GM21360 (cell line): ENCODE measurements around the gene CAMK4.
"Not testable (repeated sequence)": the region's sequence is repeated elsewhere in the genome, so short reads cannot be mapped to it uniquely, and the experiment has no call there.

Source experiments
- ATAC-seq: cut with Tn5 transposase; IDR thresholded peaks from one replicate; pipeline ENCODE4 v1.9.1; 2021; ENCODE audit warnings: mild to moderate bottlenecking, moderate library complexity; ENCODE audit not compliant: unreplicated experiment

Gene CAMK4

DNA sequence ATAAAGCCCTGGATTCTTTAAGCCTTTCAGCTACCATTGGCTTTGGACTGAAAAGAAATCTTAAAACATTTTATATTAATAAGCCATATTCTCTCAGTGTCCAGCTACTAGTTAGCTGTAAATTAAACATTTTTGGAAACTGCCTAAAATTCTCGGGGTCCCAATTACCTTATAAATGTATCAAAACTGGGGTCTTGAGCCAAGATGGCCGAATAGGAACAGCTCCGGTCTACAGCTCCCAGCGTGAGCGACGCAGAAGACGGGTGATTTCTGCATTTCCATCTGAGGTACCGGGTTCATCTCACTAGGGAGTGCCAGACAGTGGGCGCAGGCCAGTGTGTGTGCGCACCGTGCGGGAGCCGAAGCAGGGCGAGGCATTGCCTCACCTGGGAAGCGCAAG lies 77.9 kb downstream of the CAMK4 start:
- not testable (repeated sequence) for ATAC-seq

DNA sequence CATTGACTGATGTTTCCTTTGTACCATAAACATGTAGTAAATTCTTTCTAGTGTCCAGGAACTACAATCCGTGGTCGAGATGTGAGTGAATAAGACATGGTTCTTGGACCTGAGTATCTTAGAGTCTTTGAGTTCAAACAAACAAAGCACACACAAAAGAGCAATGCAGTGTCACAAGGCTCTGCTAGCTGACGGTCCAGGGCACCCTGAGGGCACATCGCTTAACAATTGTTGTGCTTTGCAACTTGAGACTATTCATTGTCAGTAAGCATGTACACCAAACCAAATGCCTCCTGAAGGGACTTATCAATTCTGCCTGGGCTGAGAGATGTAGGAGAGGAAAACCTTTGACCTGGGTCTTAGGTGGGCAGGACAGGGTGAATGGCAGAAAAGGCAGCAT lies 84.8 kb downstream of the CAMK4 start:
- ATAC-seq, result no peak

DNA sequence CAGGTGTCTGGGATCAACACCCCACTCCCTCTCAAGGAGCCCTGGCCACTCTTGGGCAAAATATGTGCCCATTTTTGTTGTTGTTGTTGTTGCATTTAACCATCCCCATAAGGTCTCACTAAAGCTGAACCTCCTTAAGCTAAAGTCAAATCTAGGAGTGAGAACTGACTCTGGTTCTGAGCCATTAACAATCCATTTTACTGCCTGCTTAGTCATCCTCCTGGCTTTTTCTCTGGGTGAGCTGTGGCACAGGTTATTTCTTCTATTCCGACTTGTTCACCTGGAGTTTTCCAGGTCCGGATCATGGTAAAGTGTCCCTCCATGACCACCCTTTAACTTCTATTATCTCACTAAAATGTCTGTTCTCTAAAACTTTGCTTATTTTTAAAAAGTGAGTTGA lies 85.2 kb downstream of the CAMK4 start:
- no peak for ATAC-seq

DNA sequence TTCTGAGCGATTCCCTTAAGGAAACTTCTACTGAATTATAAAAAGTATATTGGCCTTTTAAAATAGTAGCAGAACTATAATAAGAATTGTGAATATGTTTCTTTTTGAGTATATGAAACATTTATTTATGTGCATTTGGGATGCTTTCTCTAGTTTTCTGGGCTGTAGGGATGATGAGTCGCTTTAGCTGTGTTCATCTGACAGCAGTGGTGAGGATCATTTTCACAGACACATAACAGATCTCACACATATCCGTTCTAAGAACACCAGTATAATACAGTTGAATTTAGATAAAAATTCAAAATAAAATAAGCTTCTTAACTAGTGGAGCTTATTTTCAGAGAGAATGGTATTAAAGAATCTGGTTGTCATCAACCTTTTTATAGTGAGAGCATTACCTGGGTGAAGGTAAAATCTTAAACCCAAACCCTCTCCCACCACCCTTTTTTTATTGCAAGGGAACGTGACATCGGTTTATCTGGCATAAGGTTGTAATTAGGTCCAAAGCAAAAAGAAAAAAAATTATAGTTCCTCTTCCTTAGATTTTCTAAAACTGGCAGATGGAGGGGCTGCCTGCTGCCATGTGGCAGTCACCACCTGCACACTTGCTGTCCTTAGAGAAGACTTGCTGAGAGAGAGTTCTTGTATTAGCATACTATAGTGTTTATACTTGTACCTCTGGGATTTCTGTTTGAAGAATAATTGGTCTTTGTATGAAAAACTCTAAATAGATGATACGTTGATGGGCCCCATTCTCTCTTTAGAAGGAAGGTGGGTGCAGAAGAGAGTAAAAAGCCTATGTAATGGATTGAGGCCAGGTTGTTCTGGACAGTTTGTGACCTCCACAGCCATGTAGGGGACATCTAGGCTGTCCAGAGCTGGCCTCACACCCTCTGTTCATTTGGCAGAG lies 86.8 kb downstream of the CAMK4 start:
- ATAC-seq, result no peak

DNA sequence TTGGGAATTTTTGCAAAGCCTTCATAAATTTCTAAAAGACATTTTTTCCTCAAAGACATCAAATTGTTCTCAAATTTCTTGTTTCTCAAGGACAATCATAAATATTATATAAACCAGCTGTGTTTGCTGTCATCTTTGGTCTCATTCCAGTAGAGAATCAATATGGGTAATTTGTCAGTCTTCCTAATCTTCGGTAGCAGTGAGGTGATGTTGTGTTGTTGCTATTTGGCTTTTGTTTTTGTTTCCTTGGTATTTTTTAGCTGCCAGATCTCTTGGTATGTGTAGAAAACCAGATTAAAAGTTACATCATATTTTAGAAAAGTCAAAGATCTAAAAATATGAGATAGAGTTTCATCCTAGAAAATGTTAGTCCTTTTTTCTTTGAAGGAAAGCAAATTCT lies 87.5 kb downstream of the CAMK4 start:
- no peak for ATAC-seq

DNA sequence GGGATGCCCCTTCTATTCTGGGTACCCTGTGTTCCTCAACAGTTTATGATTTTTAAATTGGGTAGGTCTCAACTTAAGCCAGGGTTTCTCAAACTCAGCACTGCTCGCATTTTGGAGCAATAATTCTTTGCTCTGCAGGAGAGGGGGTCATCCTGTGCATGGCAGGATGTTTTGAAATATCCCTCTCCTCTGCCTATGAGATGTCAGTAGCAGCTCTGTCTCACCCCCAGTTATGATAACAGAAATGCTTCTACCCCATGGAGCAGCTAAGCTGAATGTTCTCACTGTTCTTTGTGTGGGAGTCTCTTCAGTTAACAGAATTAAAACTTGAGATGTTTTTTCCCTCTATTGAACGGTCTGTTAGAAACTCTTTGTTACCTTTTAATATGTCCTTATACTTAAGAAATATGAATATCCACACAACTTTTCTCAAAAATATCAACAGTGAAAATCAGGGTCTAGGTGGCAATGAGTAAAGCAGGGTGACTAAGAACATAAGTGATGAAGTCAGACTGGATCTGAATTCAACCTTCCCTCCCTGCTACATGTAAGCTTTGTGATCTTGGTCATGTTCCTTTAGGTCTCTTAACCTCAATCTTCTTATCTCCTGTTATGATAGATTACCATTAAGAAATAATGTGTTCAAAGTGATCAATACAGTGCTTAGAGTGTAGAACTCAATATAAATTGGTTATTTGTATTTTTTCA lies 89.0 kb downstream of the CAMK4 start:
- no peak for ATAC-seq

DNA sequence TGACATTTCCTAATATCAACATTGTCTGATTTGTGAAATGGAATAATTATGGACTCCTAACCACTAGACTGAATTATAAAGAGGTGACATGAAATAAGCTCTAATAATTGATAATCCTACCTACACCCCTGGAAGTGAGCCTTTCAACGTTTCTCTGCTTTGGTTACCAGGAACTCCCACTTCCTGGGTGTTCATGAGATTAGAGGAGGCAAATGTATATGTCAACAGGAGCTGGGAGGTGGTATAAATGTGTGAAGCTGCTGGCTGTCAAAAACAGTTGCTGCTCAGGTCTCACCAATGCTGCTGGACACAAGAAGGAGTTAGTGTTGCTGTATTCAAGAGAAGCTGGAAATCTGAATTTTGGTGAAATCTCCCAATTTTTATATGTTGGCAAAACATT lies 96.8 kb downstream of the CAMK4 start:
- ATAC-seq, result no peak

DNA sequence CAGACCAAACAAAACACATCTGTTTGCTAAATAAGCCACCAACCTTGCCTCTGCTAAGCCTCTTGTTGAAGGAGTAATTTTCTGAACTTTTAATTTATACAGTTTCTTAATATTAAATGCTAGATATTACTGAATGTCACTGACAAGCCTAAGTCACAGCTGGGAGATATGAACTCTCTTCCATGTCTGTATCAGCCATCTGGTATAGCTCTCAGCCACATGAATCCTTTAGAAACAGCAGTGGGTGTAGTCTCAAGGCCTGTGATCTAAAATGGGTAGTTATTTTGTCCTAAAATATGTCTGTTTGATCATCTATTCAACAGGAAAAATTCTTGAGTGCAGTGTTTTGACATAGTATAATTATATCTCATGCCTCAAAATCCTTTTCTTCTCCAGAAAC lies 97.2 kb downstream of the CAMK4 start:
- ATAC-seq, result no peak

DNA sequence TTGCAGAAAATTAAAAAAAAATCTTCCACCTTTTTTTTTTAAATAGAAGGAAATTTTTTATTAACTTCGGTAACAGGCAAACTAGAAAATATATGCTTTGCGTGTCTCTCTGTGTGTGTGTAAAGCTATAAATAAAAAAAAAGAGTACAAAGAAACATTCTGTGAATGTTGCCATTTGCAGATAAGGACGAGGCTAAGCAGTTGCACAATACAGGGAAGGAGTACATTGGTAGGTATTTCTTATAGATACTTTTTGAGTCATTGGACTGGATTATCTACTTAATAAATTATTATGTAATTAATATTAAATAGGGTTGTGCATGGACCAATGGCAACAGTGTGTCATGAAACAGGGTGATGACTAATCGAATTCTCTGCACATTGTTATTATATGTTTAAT lies 102.4 kb downstream of the CAMK4 start:
- no peak for ATAC-seq

DNA sequence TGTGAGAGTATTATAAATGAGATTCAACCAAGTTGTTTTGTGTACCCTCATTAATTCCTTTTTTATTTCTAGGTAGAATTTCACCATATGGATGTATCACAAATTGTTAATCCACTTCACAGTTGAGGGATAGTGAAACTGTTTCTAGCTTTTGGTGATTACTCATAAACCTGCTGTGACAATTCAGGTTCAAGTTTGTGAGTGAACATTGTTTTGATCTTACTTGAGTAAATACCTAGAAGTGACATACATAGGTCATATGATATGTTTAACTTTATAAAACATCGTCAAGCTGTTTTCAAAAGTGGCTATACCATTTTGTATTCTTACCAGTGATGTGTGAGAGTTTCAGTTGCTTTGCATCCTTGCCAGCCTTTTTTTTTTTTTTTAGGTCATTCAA lies 112.9 kb downstream of the CAMK4 start:
- ATAC-seq, result no peak

DNA sequence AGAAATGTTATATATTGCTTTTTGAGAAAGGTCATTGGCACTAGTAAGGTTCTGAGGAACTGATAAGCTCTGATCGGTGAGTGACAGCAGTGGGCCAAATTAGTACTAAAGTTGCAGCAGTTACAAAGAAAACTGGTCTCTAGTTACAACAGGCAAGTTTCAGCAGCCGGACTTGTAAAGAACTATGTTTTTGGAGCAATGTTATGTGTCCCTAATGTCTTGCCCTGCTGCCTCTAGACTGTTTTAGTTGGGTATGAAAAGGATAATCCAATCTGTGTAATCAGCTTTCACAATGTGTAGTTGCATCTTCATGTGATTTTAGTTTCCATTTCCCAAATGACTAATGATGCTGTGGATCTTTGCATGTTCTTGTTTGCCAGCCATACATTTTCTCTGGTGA lies 113.5 kb downstream of the CAMK4 start:
- peak; percentile 58 for ATAC-seq

DNA sequence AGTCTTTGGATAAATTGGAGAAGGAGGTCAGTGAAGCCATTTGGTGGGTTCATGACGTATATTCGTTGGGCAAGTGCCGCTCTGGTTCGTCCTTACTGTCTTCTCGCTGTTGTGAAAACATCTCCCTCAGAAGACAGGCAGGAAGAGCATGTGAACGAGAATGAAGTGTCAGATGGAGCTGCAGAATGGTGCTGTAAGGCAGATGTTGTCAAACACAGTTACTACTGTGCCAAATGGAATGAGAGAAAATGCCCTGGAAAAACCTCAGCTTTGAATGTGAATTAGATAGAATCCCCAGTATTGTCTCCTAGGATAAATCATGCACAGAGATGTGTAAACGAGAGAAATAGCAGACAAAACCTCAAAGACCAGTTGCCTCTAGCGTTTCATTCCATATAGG lies 121.5 kb downstream of the CAMK4 start:
- no peak for ATAC-seq

DNA sequence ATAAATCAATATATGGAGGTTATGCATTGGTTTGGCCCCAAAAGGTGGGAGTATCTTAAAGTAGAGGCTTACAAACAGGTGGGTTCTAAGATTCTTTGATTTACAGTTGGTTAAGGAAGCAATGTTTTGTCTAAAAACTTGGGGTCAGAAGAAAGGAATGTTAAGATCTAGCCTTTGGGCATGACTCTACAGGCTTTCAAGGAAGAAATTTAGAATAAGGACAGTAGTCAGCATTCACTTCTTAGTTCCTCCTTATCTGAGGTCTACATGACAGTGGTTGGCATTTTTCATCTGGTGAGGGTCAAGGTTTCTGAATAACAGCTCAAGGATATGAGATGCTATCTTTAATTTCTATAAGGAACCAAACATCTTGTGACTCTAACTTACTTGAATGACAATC lies 122.8 kb downstream of the CAMK4 start:
- no peak for ATAC-seq

DNA sequence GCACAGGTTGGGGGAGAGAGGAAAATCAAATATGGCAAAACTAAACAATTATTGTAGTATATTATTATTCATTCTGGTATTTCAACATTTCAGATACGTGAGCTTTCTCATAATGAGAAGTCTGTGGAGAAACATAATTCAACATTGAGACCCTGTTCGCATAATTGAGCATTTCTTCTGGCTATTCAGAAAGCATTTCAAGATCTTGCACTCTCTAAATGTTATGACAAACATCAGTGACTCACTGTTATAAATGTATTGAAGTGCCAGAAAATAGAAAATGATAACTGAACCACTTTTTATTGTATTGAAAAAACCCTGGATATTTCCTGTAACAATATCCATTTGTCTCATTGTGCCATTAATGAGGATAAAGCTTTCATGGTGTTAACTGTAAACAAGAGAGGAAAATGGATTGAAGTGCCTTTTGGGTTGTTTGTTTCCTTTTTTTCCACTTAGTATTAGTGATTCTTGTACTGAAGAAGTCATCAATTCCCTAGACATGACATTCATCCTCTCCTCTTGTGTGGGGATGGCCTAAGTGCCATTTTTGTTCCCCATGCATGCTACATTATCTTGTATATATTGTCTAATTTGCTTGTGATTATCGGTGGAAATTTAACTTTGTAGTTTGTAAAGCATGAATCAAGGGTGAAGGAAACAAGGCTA lies 124.6 kb downstream of the CAMK4 start:
- ATAC-seq, result no peak

DNA sequence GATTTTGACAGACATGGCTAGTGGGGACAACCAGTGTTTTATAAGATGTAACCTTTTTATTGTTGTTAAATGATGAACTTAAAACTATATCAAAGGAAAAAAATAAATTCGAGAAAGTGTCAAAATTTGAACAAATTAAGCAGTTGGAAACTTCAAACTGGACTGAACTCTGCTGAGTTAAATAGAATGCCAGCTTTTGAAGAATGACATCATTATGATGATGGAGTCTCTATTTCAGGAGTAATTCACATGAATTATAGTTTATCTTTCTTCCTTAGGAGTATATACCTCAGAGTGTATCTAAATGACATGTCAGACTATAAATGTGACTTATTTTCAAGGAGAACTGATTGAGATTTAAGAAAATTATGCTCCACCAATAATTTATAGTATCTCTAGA lies 125.2 kb downstream of the CAMK4 start:
- ATAC-seq, result no peak

DNA sequence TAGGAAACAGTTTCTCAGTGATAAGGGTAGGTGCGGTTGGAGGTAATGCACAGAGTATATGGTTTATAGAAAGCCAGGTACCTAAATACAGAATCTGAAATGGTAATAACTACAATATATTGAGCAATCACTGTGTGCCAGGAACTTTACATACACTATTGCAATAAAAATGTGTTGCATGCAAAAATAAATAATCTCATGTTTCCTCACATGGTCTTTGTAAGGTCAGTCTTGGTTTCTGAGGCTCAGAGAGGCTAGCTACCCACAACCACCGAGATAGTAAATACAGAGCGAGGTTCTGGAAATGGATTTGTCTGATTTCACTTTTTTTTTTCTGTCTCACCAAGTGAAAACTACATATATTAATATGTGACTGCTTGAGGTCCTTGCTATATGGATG lies 128.9 kb downstream of the CAMK4 start:
- ATAC-seq, result no peak

DNA sequence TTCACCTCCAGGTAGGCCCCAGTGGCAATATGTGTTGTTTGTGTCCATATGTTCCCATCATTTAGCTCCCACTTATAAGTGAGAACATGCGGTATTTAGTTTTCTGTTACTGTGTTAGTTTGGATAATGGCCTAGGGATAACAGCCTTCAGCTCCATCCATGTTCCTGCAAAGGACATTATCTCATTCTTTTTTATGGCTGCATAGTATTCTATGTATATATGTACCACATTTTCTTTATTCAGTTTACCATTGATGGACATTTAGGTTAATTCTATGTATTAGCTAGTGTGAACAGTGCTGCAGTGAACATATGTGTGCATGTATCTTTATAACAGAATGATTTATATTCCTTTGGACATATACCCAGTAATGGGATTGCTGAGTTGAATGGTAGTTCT lies 134.5 kb downstream of the CAMK4 start:
- not testable (repeated sequence) for ATAC-seq

DNA sequence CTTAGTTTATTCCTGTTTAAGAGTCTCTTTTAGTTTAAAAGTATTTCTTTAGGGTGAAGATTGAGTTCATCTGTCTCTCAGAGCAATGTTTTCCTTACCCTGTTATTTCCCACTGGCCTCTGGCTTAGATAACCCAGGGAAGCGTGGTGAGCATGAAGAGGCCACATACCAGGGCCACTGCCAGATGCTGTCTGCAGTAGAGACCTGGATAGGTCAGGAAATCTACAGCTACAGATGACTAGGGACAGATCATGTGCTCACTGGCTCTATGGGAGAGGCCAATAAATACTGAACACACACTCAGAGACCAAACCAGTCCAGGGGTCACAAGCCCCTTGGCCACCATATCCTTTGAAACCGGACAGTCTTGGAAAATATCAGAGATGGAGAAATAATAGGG lies 136.0 kb downstream of the CAMK4 start:
- ATAC-seq, result no peak

DNA sequence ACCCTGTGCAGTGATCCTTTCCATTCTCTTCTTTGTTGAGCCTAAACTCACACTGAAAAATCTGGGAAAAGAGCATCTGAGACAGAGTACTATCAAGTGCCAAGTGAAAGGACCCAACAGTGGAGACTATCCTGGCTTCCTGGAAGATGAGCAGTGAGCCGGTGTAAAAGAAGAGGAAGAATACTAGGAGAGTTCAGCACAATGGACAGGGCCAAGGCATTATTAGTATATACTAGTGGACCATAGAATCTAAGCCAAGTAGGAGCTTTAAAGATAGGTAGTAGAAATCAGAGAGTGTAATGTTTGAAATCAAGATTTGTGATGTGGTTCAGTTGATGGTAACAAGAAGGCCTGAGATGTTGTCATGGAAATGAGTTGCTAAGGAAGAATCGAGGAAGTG lies 140.8 kb downstream of the CAMK4 start:
- ATAC-seq, result no peak

DNA sequence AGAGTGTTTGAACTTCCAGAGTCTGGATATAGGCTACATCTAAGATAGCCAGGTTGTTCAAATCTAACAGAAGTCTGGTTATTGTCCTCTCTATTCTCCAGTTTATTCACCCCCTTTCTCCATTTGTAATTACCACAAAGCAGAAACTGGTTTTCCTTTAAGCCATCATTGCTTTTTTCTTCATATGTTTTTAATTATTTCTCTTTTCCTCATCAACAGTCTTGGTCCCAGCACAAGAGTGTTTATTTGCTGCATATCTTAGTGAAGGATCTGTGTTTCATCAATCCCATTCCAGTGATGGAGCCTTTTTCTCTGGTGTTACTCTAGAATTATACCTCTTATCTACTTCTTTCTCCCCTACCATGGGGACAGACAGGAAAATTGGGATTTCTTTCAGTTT lies 142.2 kb downstream of the CAMK4 start:
- no peak for ATAC-seq

DNA sequence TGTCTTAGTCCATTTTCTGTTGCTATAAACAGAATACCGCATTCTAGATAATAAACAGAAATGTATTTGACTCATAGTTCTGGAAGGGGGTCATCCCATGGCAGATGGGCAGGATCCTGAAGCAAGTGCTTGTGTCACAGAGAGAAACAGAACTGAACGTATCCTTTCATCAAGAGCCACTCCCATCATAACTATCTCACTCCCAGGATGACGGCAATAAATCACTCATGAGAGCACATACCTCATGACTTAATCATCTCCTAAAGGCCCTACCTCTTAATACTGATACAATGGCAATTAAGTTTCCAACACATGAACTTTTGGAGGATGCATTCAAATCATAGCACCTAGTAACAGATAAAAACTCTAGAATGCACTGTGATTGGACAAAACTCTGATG lies 142.9 kb downstream of the CAMK4 start:
- no peak for ATAC-seq

DNA sequence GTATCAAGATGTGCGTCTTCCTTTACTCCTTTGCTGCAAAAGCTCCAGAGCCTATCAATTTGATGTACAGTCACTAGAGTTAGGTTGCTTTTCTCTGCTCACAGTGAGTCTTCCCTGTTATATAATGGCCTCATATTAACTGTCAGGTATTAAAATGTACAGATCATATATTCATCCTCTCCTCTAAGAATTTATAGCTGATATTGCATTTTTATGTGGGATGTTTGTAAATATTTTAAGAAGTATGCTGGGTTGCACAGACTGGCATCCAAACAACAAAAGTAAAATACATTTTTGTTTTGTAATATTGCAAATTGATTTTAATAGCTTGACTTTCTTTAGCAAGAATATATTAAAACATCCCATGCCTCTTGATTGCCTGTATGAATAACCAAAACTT lies 148.6 kb downstream of the CAMK4 start:
- no peak for ATAC-seq
